CD8-positive, alpha-beta memory T cell (primary cell): ENCODE measurements around the gene ZNF574. TPM values are rescaled to one million over a fixed set of nuclear protein-coding genes. Genes with fewer than 3 reads are reported as not detected.
"Not testable (repeated sequence)": the region's sequence is repeated elsewhere in the genome, so short reads cannot be mapped to it uniquely, and the experiment has no call there.

Experiments used
- CTCF ChIA-PET: fragments of 350-600 bp; sonication (Branson Sonifier 250); formaldehyde crosslinking; loops from one replicate; lab custom pipeline; 2021; ENCODE audit warnings: antibody characterized with exemption; lab: Charles Lee
- POLR2A ChIA-PET: fragments of 350-600 bp; sonication (Branson Sonifier 250); formaldehyde crosslinking; loops from one replicate; lab custom pipeline; 2021; ENCODE audit warnings: antibody characterized with exemption; lab: Charles Lee
- DNase-seq, 5 donors: peaks; one replicate each; pipeline versions ENCODE4 v3.0.0 to v3.0.0-alpha.2; 2020 to 2022; ENCODE audit warnings: mixed read lengths in 1 of 5
- H3K27ac ChIP-seq: one replicate; pipeline ENCODE4 v1.7.0; 2013; ENCODE audit warnings: low read depth, mild to moderate bottlenecking, low read length, moderate library complexity
- H3K27me3 ChIP-seq: 2 replicates; pipeline ENCODE4 v1.7.0; 2013; ENCODE audit warnings: low read length, mild to moderate bottlenecking; ENCODE audit not compliant: insufficient read depth, poor library complexity, severe bottlenecking
- H3K36me3 ChIP-seq: 2 replicates; pipeline ENCODE4 v1.7.0; 2013; ENCODE audit warnings: mild to moderate bottlenecking, low read length, moderate library complexity; ENCODE audit not compliant: insufficient read depth
- H3K4me1 ChIP-seq: 2 replicates; pipeline ENCODE4 v1.7.0; 2013; ENCODE audit warnings: mild to moderate bottlenecking, low read length, moderate library complexity; ENCODE audit not compliant: insufficient read depth
- H3K4me3 ChIP-seq: 2 replicates; pipeline ENCODE4 v1.7.0; 2013; ENCODE audit warnings: mild to moderate bottlenecking, low read length
- H3K9me3 ChIP-seq: 2 replicates; pipeline ENCODE4 v1.7.0; 2013; ENCODE audit warnings: mild to moderate bottlenecking, low read length
- H3K27ac Mint-ChIP-seq, 8 donors: one replicate each; pipeline ENCODE4 v1.8.0; 2020 to 2021; ENCODE audit warnings: mixed read lengths in 8 of 8, mild to moderate bottlenecking in 6 of 8, inconsistent platforms in 3 of 8, moderate library complexity in 3 of 8
- H3K27me3 Mint-ChIP-seq, 2 donors: one replicate each; pipeline ENCODE4 v1.8.0; 2020 to 2021; ENCODE audit warnings: mixed read lengths in 2 of 2, mild to moderate bottlenecking in 1 of 2, moderate library complexity in 1 of 2
- H3K36me3 Mint-ChIP-seq, 3 donors: one replicate each; pipeline ENCODE4 v1.8.0; 2020 to 2021; ENCODE audit warnings: mixed read lengths in 3 of 3, inconsistent platforms in 1 of 3, mild to moderate bottlenecking in 1 of 3
- H3K4me1 Mint-ChIP-seq, 3 donors: one replicate each; pipeline ENCODE4 v1.8.0; 2020 to 2021; ENCODE audit warnings: mixed read lengths in 3 of 3, inconsistent platforms in 1 of 3, mild to moderate bottlenecking in 1 of 3
- H3K4me3 Mint-ChIP-seq, 7 donors: one replicate each; pipeline ENCODE4 v1.8.0; 2020 to 2021; ENCODE audit warnings: mixed read lengths in 7 of 7, mild to moderate bottlenecking in 6 of 7, moderate library complexity in 4 of 7, inconsistent platforms in 2 of 7
- H3K9me3 Mint-ChIP-seq, 5 donors: one replicate each; pipeline ENCODE4 v1.8.0; 2020 to 2022; ENCODE audit warnings: mixed read lengths in 5 of 5, mild to moderate bottlenecking in 3 of 5, moderate library complexity in 2 of 5, inconsistent platforms in 1 of 5
- polyA plus RNA-seq: library from polyadenylated mRNA; unstranded; fragments of 300-500 nt; fragmentation: Illumina TruSeq; gene quantifications from one replicate; pipeline ENCODE4 v1.2.3, GENCODE V29; 2021
- total RNA-seq, 2 experiments: library from RNA; stranded (reverse); gene quantifications; one replicate each; pipeline ENCODE4 v1.2.3, GENCODE V29; 2021

ZNF574 gene
- total RNA-seq (10 to 100 TPM; 18.8 to 21.9 TPM), polyA plus RNA-seq (24.9 TPM)

GRCh38 chr19:42075616-42076379 is at the start of gene ZNF574:
Gene ZNF574, plus strand, starts transcription at chr19:42076166. Its CDS starts 2,441 bp downstream, at chr19:42078607.
- ChIA-PET POLR2A (interaction anchor here (0.5 to 1.0 kb wide), 4 partner anchors 15 to 168 kb away, joined by 3 to 6 read pairs (median 3); partner anchors contain the start of gene RABAC1), CTCF (interaction anchor here (1.3 to 1.4 kb wide), 3 partner anchors 49 to 204 kb away, joined by 3 to 4 read pairs (median 4); no protein-coding TSS in a partner anchor)
- Histone ChIP-seq H3K27me3 (no peaks in the 10 kb centered on the region), H3K4me1 (peaks cover 25% of the 10 kb centered on the region), H3K27ac (peak within 1 kb of the TSS; percentile 99), H3K36me3 (peaks cover 6% of the 10 kb centered on the region), H3K9me3 (no peaks in the 10 kb centered on the region), H3K4me3 (peak within 1 kb of the TSS; percentile 96)
- H3K27ac Mint-ChIP-seq = peak within 1 kb of the TSS; percentile 95 to 100 (median 99)
- H3K4me1 Mint-ChIP-seq = peaks cover 32 to 45% (median 32%) of the 10 kb centered on the region in 3 donors
- H3K27me3 Mint-ChIP-seq = peaks cover 0 to 2% of the 10 kb centered on the region in 2 donors
- peaks cover 0 to 41% (median 5%) of the 10 kb centered on the region in 3 donors for H3K36me3 Mint-ChIP-seq
- DNase-seq = peak; percentile 96 to 99 (median 98)
- no peaks in the 10 kb centered on the region for H3K9me3 Mint-ChIP-seq
- peak within 1 kb of the TSS; percentile 89 to 99 (median 93) for H3K4me3 Mint-ChIP-seq

- no peaks in the 10 kb centered on the region for H3K9me3 Mint-ChIP-seq
- H3K27me3 Mint-ChIP-seq = peaks cover 14 to 48% of the 10 kb centered on the region in 2 donors
- DNase-seq = peak in 1 of 5 donors; percentile 8
- no peaks in the 10 kb centered on the region for H3K4me1 ChIP-seq
- H3K9me3 ChIP-seq = no peaks in the 10 kb centered on the region
- no peaks in the 10 kb centered on the region for H3K36me3 Mint-ChIP-seq
- no peaks in the 10 kb centered on the region for H3K4me1 Mint-ChIP-seq
- peaks cover 7% of the 10 kb centered on the region for H3K27me3 ChIP-seq
- CTCF ChIA-PET = interaction anchor here (0.8 to 1.3 kb wide), 3 partner anchors 14 to 233 kb away, joined by 3 to 4 read pairs (median 3); no protein-coding TSS in a partner anchor
- H3K27ac ChIP-seq = no peak overlapping the region
- no peak overlapping the region for H3K4me3 Mint-ChIP-seq
- H3K4me3 ChIP-seq = no peak overlapping the region
- no peaks in the 10 kb centered on the region for H3K36me3 ChIP-seq
- no peak overlapping the region for H3K27ac Mint-ChIP-seq
- POLR2A ChIA-PET = no interaction called here
These were observed 47.4 kb upstream of the ZNF574 start for GRCh38 chr19:42028304-42029216.

- Histone ChIP-seq H3K27me3 (no peaks in the 10 kb centered on the region), H3K4me1 (no peaks in the 10 kb centered on the region), H3K36me3 (no peaks in the 10 kb centered on the region), H3K27ac (no peak overlapping the region), H3K9me3 (no peaks in the 10 kb centered on the region), H3K4me3 (no peak overlapping the region)
- no peak overlapping the region for H3K27ac Mint-ChIP-seq
- H3K4me3 Mint-ChIP-seq = no peak overlapping the region
- ChIA-PET POLR2A (no interaction called here), CTCF (no interaction called here)
- H3K9me3 Mint-ChIP-seq = no peaks in the 10 kb centered on the region
- peaks cover 12 to 38% of the 10 kb centered on the region in 2 donors for H3K27me3 Mint-ChIP-seq
- no peaks in the 10 kb centered on the region for H3K36me3 Mint-ChIP-seq
- H3K4me1 Mint-ChIP-seq = peaks cover 2 to 8% (median 5%) of the 10 kb centered on the region in 3 donors
- no peak for DNase-seq
These were observed 45.1 kb upstream of the ZNF574 start for GRCh38 chr19:42030645-42031440.

- no peaks in the 10 kb centered on the region for H3K36me3 Mint-ChIP-seq
These were observed 43.5 kb upstream of the ZNF574 start for GRCh38 chr19:42032431-42032830.

GRCh38 chr19:42033413-42033812 is 42.6 kb upstream of the ZNF574 start:
- H3K36me3 Mint-ChIP-seq = no peaks in the 10 kb centered on the region
- CTCF ChIA-PET = interaction anchor here (2.1 kb wide), 1 partner anchor 75 kb away, joined by 10 read pairs; the partner anchor contains the start of gene RABAC1

More at GRCh38 chr19:42032431-42032830, 43.5 kb upstream of the ZNF574 start:
- no peaks in the 10 kb centered on the region for H3K27me3 ChIP-seq
- Mint-ChIP-seq H3K27me3 (peaks cover 12 to 29% of the 10 kb centered on the region in 2 donors), H3K4me3 (no peak overlapping the region), H3K9me3 (no peaks in the 10 kb centered on the region), H3K4me1 (peaks cover 2 to 8% (median 5%) of the 10 kb centered on the region in 3 donors), H3K27ac (peak overlapping the region in 1 of 8 donors; percentile 30)
- ChIA-PET CTCF (no interaction called here), POLR2A (no interaction called here)
- H3K4me1 ChIP-seq = no peaks in the 10 kb centered on the region
- H3K4me3 ChIP-seq = no peak overlapping the region
- H3K27ac ChIP-seq = no peak overlapping the region
- no peaks in the 10 kb centered on the region for H3K9me3 ChIP-seq
- no peaks in the 10 kb centered on the region for H3K36me3 ChIP-seq
- no peak for DNase-seq

GRCh38 chr19:42034640-42035391 is 41.1 kb upstream of the ZNF574 start:
- H3K4me3 ChIP-seq, H3K36me3 Mint-ChIP-seq, H3K27me3 ChIP-seq, H3K36me3 ChIP-seq, H3K4me1 ChIP-seq, H3K27ac Mint-ChIP-seq, H3K9me3 ChIP-seq, H3K27ac ChIP-seq, H3K4me1 Mint-ChIP-seq, H3K9me3 Mint-ChIP-seq: not testable (repeated sequence)
- Mint-ChIP-seq H3K4me3 (peak overlapping the region in 3 of 7 donors; percentile 25 to 37 (median 26)), H3K27me3 (peaks cover 12 to 19% of the 10 kb centered on the region in 2 donors)
- DNase-seq = peak; percentile 47 to 76 (median 51)
- ChIA-PET CTCF (interaction anchor here (0.7 to 2.1 kb wide), 11 partner anchors 8 to 406 kb away, joined by 3 to 10 read pairs (median 3); partner anchors contain the start of gene RABAC1), POLR2A (interaction anchor here (0.7 kb wide), 1 partner anchor 244 kb away, joined by 3 read pairs; no protein-coding TSS in a partner anchor)

More at GRCh38 chr19:42033413-42033812, 42.6 kb upstream of the ZNF574 start:
- Mint-ChIP-seq H3K27me3 (peaks cover 8 to 26% of the 10 kb centered on the region in 2 donors), H3K4me1 (peaks cover 2 to 8% (median 5%) of the 10 kb centered on the region in 3 donors), H3K9me3 (no peaks in the 10 kb centered on the region), H3K27ac (no peak overlapping the region), H3K4me3 (no peak overlapping the region)
- no peak overlapping the region for H3K4me3 ChIP-seq
- H3K36me3 ChIP-seq = no peaks in the 10 kb centered on the region
- H3K27me3 ChIP-seq = no peaks in the 10 kb centered on the region
- H3K4me1 ChIP-seq = no peaks in the 10 kb centered on the region
- no peaks in the 10 kb centered on the region for H3K9me3 ChIP-seq
- H3K27ac ChIP-seq = no peak overlapping the region
- DNase-seq = no peak
- POLR2A ChIA-PET = no interaction called here

GRCh38 chr19:42037649-42038048 is 38.3 kb upstream of the ZNF574 start:
- Mint-ChIP-seq H3K36me3 (no peaks in the 10 kb centered on the region), H3K27ac (no peak overlapping the region), H3K27me3 (peaks cover 7 to 9% of the 10 kb centered on the region in 2 donors), H3K4me1 (peaks cover 2 to 8% (median 5%) of the 10 kb centered on the region in 3 donors), H3K9me3 (no peaks in the 10 kb centered on the region), H3K4me3 (no peak overlapping the region)
- CTCF ChIA-PET = no interaction called here
- Histone ChIP-seq H3K36me3 (no peaks in the 10 kb centered on the region), H3K4me3 (no peak overlapping the region), H3K27ac (no peak overlapping the region), H3K4me1 (no peaks in the 10 kb centered on the region), H3K9me3 (no peaks in the 10 kb centered on the region), H3K27me3 (no peaks in the 10 kb centered on the region)
- POLR2A ChIA-PET = no interaction called here
- DNase-seq = no peak
